HFF-Myc (cell line): ENCODE results near the gene PTGDS.
"Not testable (repeated sequence)": the region's sequence is repeated elsewhere in the genome, so short reads cannot be mapped to it uniquely, and the experiment has no call there.

Experiments used
- DNase-seq: peaks from one replicate; pipeline ENCODE4 v3.0.0-alpha.2; 2011; ENCODE audit warnings: low read depth; ENCODE audit errors: extremely low read depth
- H3K4me3 ChIP-seq: replicated peaks from 2 replicates; pipeline ENCODE4 v1.5.1; 2011; ENCODE audit warnings: low read depth, mild to moderate bottlenecking, control low read depth, low read length
- TF ChIP-seq, protein P1 (sequence below): IDR thresholded peaks from 2 replicates; pipeline ENCODE4 v1.5.1; 2012; ENCODE audit warnings: mild to moderate bottlenecking, low read depth, low read length, control low read depth; ENCODE audit errors: missing control alignments

PTGDS gene

GRCh38 chr9:137004285-137004684 is 27.0 kb downstream of the PTGDS start:
- H3K4me3 ChIP-seq, DNase-seq: not testable (repeated sequence)
- TF ChIP-seq, protein P1, sequence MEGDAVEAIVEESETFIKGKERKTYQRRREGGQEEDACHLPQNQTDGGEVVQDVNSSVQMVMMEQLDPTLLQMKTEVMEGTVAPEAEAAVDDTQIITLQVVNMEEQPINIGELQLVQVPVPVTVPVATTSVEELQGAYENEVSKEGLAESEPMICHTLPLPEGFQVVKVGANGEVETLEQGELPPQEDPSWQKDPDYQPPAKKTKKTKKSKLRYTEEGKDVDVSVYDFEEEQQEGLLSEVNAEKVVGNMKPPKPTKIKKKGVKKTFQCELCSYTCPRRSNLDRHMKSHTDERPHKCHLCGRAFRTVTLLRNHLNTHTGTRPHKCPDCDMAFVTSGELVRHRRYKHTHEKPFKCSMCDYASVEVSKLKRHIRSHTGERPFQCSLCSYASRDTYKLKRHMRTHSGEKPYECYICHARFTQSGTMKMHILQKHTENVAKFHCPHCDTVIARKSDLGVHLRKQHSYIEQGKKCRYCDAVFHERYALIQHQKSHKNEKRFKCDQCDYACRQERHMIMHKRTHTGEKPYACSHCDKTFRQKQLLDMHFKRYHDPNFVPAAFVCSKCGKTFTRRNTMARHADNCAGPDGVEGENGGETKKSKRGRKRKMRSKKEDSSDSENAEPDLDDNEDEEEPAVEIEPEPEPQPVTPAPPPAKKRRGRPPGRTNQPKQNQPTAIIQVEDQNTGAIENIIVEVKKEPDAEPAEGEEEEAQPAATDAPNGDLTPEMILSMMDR, result peak; percentile 36

DNA sequence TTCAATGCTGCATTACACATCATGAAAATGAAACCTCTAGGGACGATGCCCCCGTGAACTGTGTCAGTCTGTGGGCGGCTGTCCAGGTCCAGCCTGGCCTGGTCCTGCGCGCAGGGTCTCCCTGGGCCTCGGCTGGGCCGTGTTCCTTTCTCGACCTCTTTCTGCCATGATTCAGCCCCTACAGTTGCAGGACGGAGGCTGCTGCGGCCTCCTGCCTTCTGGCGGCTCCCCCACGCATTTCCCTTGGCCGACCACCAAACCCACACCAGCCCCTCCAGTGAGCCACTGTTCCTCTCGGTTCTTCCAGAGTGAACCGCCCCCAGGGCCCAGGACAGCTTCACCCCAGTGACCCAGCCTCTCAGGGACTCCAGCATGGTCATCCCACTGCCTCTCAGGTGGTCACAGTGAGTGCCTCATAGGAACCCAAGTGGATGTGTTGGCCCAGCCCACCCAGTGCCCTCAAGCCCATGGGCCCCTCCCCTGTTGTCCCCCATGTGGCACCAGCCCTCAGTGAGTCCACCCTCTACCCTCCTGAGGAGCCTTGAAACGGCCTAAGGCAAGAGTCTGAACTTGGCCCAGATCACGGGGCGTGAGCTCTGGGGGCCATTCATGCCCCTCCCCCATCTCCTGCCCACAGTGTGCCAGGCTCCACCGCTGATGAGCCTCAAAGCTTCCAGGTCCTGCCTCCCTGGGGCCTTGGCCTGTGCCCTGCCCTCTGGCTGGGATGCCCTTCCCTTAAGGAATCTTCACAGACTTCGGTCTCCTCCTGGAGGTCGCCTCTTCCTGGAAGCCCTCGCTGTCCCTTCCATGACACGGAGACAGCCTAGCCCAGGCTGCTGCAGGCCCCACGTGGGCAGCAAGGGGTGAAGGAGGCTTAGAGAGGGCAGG is 29.1 kb downstream of the PTGDS start:
- DNase-seq, result no peak
- TF ChIP-seq, protein P1, result no peak
- no peak overlapping the region for H3K4me3 ChIP-seq

GRCh38 chr9:137007108-137007815 is 30.0 kb downstream of the PTGDS start:
- no peak overlapping the region for H3K4me3 ChIP-seq
- TF ChIP-seq, protein P1, result no peak
- DNase-seq, result no peak

DNA sequence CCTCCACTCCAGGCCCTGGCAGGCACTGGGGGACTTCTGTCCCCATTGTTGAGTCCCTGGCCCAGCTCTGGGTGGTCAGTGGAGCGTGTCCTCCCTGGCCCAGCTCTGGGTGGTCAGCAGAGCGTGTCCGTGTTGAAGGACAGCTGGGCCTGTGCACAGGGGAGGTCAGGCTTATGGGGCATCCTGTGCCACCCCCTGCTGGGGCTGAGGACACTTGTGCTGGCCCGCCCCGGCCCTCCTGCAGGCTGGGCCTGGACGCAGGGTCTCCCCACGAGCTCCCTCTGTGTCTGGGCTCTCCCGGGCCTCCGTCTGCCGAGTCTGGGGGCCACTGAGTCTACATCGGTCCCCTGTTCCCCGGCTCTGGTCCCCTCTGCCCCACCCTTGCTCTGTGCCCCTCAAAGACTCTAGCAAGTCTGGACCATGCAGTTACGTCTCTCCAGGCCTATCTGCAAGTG is 30.5 kb downstream of the PTGDS start:
- TF ChIP-seq, protein P1, result no peak
- no peak overlapping the region for H3K4me3 ChIP-seq
- DNase-seq, result no peak

DNA sequence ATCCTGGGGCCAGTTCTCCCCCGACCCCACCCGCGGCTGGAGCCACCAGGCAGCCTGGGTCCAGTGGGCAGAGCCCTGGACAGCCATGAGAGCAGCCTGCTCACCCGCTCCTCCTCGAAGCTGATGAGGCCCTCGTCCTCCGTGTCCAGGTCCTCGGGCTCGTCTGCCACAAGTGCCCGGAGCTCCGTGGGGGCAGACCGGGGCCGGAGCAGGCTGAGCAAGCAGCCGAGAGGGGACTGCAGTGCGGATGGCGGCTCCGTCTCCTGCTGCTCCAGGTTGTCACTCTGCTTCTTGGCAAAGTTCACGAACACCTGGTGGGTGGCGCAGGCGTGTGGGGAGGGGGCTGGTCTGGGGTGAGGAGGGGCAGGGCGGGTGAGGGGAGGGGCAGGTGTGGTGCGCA is 31.0 kb downstream of the PTGDS start:
- no peak for DNase-seq
- TF ChIP-seq, protein P1, result no peak
- H3K4me3 ChIP-seq, result no peak overlapping the region

DNA sequence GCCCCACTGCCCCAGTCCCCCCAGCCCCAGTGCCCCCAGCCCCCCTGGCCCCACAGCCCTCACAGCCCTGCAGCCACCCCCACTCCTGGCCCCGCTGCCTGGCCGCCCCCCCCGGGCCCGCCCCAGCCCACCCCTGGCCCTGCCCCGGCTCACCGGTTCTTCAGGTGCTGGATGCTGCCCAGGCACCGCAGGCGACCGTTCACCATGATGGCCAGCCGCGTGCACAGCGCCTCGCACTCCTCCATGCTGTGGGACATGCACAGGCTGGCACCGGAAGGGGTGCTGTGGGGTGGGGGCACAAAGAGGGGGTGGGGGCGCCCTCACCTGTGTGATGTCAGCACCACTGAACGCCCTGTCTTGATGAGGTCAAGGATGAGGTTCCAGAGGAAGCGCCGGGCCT is 31.9 kb downstream of the PTGDS start:
- DNase-seq, result no peak
- H3K4me3 ChIP-seq, result no peak overlapping the region
- TF ChIP-seq, protein P1, result no peak
